Activated T-helper 17 cell treated with anti-CD3 and anti-CD28 coated beads, Interleukin-2, amount 50 U/mL, for 72 hours (primary cell): Measurements from ENCODE around the gene TMF1. TPM values are rescaled to one million over a fixed set of nuclear protein-coding genes. Genes with fewer than 3 reads are reported as not detected.

Experiments
- ATAC-seq: fragments of 150-1000 bp; cut with Tn5 transposase; replicated peaks from 2 replicates; pipeline ENCODE4 v1.10.0; 2021; ENCODE audit warnings: mild to moderate bottlenecking, moderate library complexity
- H3K27ac Mint-ChIP-seq: one replicate; pipeline ENCODE4 v1.8.0; 2022; ENCODE audit warnings: mixed read lengths
- H3K27me3 Mint-ChIP-seq: one replicate; pipeline ENCODE4 v1.8.0; 2022; ENCODE audit warnings: mixed read lengths
- H3K36me3 Mint-ChIP-seq: one replicate; pipeline ENCODE4 v1.8.0; 2022; ENCODE audit warnings: low read depth, mild to moderate bottlenecking, mixed read lengths
- H3K4me1 Mint-ChIP-seq: one replicate; pipeline ENCODE4 v1.8.0; 2022; ENCODE audit warnings: mixed read lengths
- H3K4me3 Mint-ChIP-seq: one replicate; pipeline ENCODE4 v1.8.0; 2022; ENCODE audit warnings: mild to moderate bottlenecking, mixed read lengths
- H3K9me3 Mint-ChIP-seq: one replicate; pipeline ENCODE4 v1.8.0; 2022; ENCODE audit warnings: mixed read lengths
- total RNA-seq, 2 donors: library from RNA; stranded (reverse); gene quantifications; one replicate each; pipeline ENCODE4 v1.2.3, GENCODE V29; 2022

TMF1 gene
- total RNA-seq, 2 donors from 2014 or later: 42.6 to 84.7 TPM

- no peaks in the 10 kb centered on the region for H3K27me3 Mint-ChIP-seq
- peak; percentile 92 for ATAC-seq
- H3K4me1 Mint-ChIP-seq: peaks cover 32% of the 10 kb centered on the region
- peak overlapping the region; percentile 97 for H3K27ac Mint-ChIP-seq
- H3K4me3 Mint-ChIP-seq: peak overlapping the region; percentile 62
- H3K36me3 Mint-ChIP-seq: peaks cover 89% of the 10 kb centered on the region
- no peaks in the 10 kb centered on the region for H3K9me3 Mint-ChIP-seq
These were observed 7.6 kb upstream of the TMF1 start for GRCh38 chr3:69059688-69060087.

- Mint-ChIP-seq H3K27me3 (no peaks in the 10 kb centered on the region), H3K4me3 (peak overlapping the region; percentile 62), H3K4me1 (peaks cover 27% of the 10 kb centered on the region), H3K9me3 (no peaks in the 10 kb centered on the region), H3K36me3 (peaks cover 92% of the 10 kb centered on the region), H3K27ac (peak overlapping the region; percentile 97)
- peak; percentile 4 for ATAC-seq
These were observed 6.8 kb upstream of the TMF1 start for GRCh38 chr3:69058947-69059224.

GRCh38 chr3:69058180-69058946 is 6.2 kb upstream of the TMF1 start:
- Mint-ChIP-seq H3K4me1 (peaks cover 23% of the 10 kb centered on the region), H3K27ac (peak overlapping the region; percentile 97), H3K36me3 (peaks cover 92% of the 10 kb centered on the region), H3K9me3 (no peaks in the 10 kb centered on the region), H3K27me3 (no peaks in the 10 kb centered on the region), H3K4me3 (peak overlapping the region; percentile 62)
- ATAC-seq: peak; percentile 79

GRCh38 chr3:69052472-69052898 is 352 bp upstream of the TMF1 start:
- no peak for ATAC-seq

GRCh38 chr3:69048990-69049389 is 3.1 kb downstream of the TMF1 start:
- Mint-ChIP-seq H3K27me3 (no peaks in the 10 kb centered on the region), H3K9me3 (no peaks in the 10 kb centered on the region), H3K4me1 (peaks cover 17% of the 10 kb centered on the region), H3K4me3 (peak overlapping the region; percentile 98), H3K27ac (no peak overlapping the region), H3K36me3 (peaks cover 89% of the 10 kb centered on the region)
- ATAC-seq: no peak

More at GRCh38 chr3:69052472-69052898, 352 bp upstream of the TMF1 start:
- Mint-ChIP-seq H3K36me3 (peaks cover 84% of the 10 kb centered on the region), H3K27ac (peak overlapping the region; percentile 99), H3K4me3 (peak overlapping the region; percentile 98), H3K9me3 (no peaks in the 10 kb centered on the region), H3K27me3 (no peaks in the 10 kb centered on the region), H3K4me1 (peaks cover 7% of the 10 kb centered on the region)

- no peaks in the 10 kb centered on the region for H3K27me3 Mint-ChIP-seq
- no peak overlapping the region for H3K27ac Mint-ChIP-seq
These were observed 7.5 kb downstream of the TMF1 start for GRCh38 chr3:69044608-69045007.

GRCh38 chr3:69033470-69033869 is 18.7 kb downstream of the TMF1 start:
- Mint-ChIP-seq H3K9me3 (no peaks in the 10 kb centered on the region), H3K36me3 (peaks cover 97% of the 10 kb centered on the region), H3K4me1 (peaks cover 10% of the 10 kb centered on the region), H3K27me3 (no peaks in the 10 kb centered on the region), H3K4me3 (peak overlapping the region; percentile 26), H3K27ac (peak overlapping the region; percentile 79)
- ATAC-seq: peak; percentile 88

More at GRCh38 chr3:69044608-69045007, 7.5 kb downstream of the TMF1 start:
- Mint-ChIP-seq H3K4me3 (no peak overlapping the region), H3K36me3 (peaks cover 94% of the 10 kb centered on the region), H3K9me3 (no peaks in the 10 kb centered on the region), H3K4me1 (peaks cover 25% of the 10 kb centered on the region)
- ATAC-seq: no peak

- H3K27me3 Mint-ChIP-seq: no peaks in the 10 kb centered on the region
- peak overlapping the region; percentile 26 for H3K4me3 Mint-ChIP-seq
- H3K27ac Mint-ChIP-seq: peak overlapping the region; percentile 79
- H3K9me3 Mint-ChIP-seq: no peaks in the 10 kb centered on the region
- H3K4me1 Mint-ChIP-seq: peaks cover 10% of the 10 kb centered on the region
- peaks cover 97% of the 10 kb centered on the region for H3K36me3 Mint-ChIP-seq
- no peak for ATAC-seq
These were observed 19.4 kb downstream of the TMF1 start for GRCh38 chr3:69032737-69033136.

GRCh38 chr3:69032142-69032541 is 20.0 kb downstream of the TMF1 start:
- Mint-ChIP-seq H3K4me3 (no peak overlapping the region), H3K27me3 (no peaks in the 10 kb centered on the region), H3K27ac (peak overlapping the region; percentile 79), H3K4me1 (peaks cover 10% of the 10 kb centered on the region), H3K9me3 (no peaks in the 10 kb centered on the region), H3K36me3 (peaks cover 97% of the 10 kb centered on the region)
- ATAC-seq: peak; percentile 75

GRCh38 chr3:69031635-69032034 is 20.5 kb downstream of the TMF1 start:
- Mint-ChIP-seq H3K27me3 (no peaks in the 10 kb centered on the region), H3K4me1 (peaks cover 10% of the 10 kb centered on the region), H3K9me3 (no peaks in the 10 kb centered on the region), H3K36me3 (peaks cover 96% of the 10 kb centered on the region), H3K4me3 (no peak overlapping the region), H3K27ac (peak overlapping the region; percentile 79)
- no peak for ATAC-seq

GRCh38 chr3:69020857-69021256 is 31.3 kb downstream of the TMF1 start:
- peaks cover 68% of the 10 kb centered on the region for H3K36me3 Mint-ChIP-seq
- no peaks in the 10 kb centered on the region for H3K4me1 Mint-ChIP-seq
- ATAC-seq: peak; percentile 43
- H3K27me3 Mint-ChIP-seq: no peaks in the 10 kb centered on the region
- no peak overlapping the region for H3K4me3 Mint-ChIP-seq
- H3K27ac Mint-ChIP-seq: no peak overlapping the region
- no peaks in the 10 kb centered on the region for H3K9me3 Mint-ChIP-seq

- ATAC-seq: no peak
- Mint-ChIP-seq H3K9me3 (no peaks in the 10 kb centered on the region), H3K27me3 (no peaks in the 10 kb centered on the region), H3K4me3 (no peak overlapping the region), H3K36me3 (peaks cover 63% of the 10 kb centered on the region), H3K27ac (no peak overlapping the region), H3K4me1 (no peaks in the 10 kb centered on the region)
These were observed 31.7 kb downstream of the TMF1 start for GRCh38 chr3:69020424-69020823.

GRCh38 chr3:69016901-69017300 is 35.2 kb downstream of the TMF1 start:
- H3K27ac Mint-ChIP-seq: no peak overlapping the region
- no peak for ATAC-seq
- H3K27me3 Mint-ChIP-seq: no peaks in the 10 kb centered on the region
- no peaks in the 10 kb centered on the region for H3K9me3 Mint-ChIP-seq
- peaks cover 6% of the 10 kb centered on the region for H3K4me1 Mint-ChIP-seq
- no peak overlapping the region for H3K4me3 Mint-ChIP-seq
- peaks cover 44% of the 10 kb centered on the region for H3K36me3 Mint-ChIP-seq

- no peak for ATAC-seq
- Mint-ChIP-seq H3K4me3 (no peak overlapping the region), H3K27me3 (no peaks in the 10 kb centered on the region), H3K27ac (no peak overlapping the region), H3K9me3 (no peaks in the 10 kb centered on the region), H3K4me1 (peaks cover 6% of the 10 kb centered on the region), H3K36me3 (peaks cover 42% of the 10 kb centered on the region)
These were observed 36.0 kb downstream of the TMF1 start for GRCh38 chr3:69016102-69016501.

GRCh38 chr3:69014022-69014580 is 38.0 kb downstream of the TMF1 start:
- Mint-ChIP-seq H3K36me3 (peaks cover 47% of the 10 kb centered on the region), H3K27ac (peak overlapping the region; percentile 62), H3K27me3 (no peaks in the 10 kb centered on the region), H3K9me3 (no peaks in the 10 kb centered on the region), H3K4me3 (peak overlapping the region; percentile 82), H3K4me1 (peaks cover 10% of the 10 kb centered on the region)
- ATAC-seq: no peak
